Measurements from ENCODE around the gene SCUBE3.

Gene SCUBE3

DNA sequence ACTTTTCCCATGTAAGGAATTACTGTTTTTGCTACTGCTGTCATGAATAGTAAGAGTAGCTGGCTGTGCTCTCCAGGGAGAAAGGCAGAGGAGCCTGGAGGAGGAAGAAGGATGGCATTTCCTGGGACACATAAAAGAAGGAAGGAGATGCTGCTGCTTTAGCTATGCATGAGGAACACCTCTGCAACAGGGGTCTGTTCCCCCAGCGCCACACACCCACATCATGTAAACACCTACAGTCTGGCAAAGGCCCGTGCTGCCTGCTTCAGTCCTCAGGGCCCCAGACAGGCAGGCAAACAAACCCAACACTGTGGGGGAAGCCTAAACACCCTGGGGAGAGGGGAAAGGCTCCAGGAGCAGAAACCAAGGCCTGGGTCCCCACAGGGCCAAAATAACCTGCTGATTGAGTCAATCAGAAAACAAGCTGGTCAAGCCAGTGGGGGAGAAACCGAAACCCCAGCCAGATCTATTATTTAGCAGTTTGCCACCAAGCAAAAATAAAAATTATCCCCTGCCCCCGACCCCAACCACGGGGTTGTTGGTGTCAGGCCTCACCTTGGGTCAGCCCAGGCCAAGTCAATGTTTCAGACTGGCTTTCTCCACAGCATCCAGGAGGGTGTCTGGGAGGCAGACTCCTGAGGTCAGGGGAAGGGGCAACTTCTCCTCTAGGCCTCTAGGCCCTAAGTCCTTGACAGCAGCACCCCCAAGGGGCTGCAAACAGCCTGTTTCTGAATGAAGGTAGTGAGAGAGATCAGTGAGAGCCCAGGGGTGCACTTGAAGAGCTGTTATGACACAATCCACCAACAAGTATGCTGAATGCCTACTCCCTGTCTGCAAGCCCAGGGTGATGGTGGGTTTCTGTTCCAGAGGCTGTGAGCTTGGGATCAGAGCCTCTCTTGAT is 34.6 kb upstream of the SCUBE3 start:
- ChIA-PET CTCF (interaction anchor here (0.6 to 2.3 kb wide), 11 partner anchors 14 to 1363 kb away, joined by 3 to 10 read pairs (median 5); no protein-coding TSS in a partner anchor), POLR2A (no interaction called here)
- no peak for DNase-seq (ENCODE audit: extremely low spot score)
- TF ChIP-seq, protein P1, sequence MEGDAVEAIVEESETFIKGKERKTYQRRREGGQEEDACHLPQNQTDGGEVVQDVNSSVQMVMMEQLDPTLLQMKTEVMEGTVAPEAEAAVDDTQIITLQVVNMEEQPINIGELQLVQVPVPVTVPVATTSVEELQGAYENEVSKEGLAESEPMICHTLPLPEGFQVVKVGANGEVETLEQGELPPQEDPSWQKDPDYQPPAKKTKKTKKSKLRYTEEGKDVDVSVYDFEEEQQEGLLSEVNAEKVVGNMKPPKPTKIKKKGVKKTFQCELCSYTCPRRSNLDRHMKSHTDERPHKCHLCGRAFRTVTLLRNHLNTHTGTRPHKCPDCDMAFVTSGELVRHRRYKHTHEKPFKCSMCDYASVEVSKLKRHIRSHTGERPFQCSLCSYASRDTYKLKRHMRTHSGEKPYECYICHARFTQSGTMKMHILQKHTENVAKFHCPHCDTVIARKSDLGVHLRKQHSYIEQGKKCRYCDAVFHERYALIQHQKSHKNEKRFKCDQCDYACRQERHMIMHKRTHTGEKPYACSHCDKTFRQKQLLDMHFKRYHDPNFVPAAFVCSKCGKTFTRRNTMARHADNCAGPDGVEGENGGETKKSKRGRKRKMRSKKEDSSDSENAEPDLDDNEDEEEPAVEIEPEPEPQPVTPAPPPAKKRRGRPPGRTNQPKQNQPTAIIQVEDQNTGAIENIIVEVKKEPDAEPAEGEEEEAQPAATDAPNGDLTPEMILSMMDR (IDR thresholded peaks at IDR 0.05; ENCODE audit: control extremely low read depth, extremely low read depth, low read depth, missing control alignments), result no peak

DNA sequence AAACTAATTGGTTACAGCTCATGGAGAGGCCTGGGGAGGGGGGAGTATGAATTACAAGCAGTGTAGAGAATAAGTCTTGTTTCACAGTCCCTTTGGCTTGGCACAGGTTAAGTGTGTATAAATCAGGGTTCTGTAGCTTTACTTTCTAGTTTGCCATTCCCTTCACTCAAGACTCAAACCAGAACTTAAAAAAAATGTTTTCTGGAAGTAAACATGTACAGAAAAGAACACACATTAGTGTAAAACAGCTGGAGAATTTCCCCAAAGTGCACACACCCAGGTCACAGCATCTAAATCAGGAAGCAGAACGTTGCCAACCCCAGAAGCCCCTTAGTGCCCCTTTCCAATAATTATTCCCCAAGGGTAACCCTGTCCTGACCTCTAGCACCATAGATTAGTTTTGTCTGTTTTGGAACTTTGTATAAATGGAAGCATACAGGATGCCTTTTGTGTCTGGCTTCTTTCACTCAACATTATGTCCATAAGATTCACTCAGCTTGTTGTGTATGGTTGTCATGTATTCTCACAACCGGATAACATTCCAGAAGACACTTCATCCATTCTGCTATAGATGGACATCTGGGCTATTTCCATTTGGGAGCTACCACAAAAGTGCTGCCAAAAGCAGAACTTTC is 33.7 kb upstream of the SCUBE3 start:
- CTCF ChIA-PET, result interaction anchor here (1.0 to 2.3 kb wide), 10 partner anchors 15 to 193 kb away, joined by 3 to 10 read pairs (median 5); no protein-coding TSS in a partner anchor
- no peak for DNase-seq (ENCODE audit: extremely low spot score)
- TF ChIP-seq, protein P1 (IDR thresholded peaks at IDR 0.05; ENCODE audit: control extremely low read depth, extremely low read depth, low read depth, missing control alignments), result no peak
- POLR2A ChIA-PET, result no interaction called here

DNA sequence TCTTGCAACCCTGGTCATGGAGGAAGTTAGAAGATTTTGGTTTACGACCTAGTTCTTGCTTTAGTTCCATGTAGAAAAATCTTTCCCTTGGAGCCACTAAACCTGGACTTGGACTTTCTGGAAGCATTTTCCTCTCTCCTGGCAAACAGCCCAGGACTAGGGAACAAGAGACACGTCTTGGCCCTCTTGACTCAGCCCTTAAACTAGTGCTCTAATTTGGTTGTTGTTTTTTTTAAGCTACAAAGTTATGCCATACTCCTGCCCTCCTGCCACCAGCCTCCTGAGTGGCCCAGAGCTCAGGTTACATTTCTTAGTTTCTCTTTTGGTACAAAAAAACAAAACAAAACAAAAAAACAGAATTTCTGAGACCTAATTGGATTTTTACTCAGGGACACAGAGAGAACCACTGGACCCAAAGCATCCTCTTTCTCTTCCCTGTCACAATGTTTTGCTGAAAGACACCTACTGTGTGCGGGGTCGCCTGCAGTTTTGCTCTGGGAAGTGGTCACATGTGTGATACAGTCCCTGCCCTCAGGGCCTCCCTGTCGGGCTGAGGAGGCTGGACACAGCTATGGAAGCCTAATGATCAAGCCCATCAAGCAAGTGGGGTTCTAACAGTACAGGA is 32.3 kb upstream of the SCUBE3 start:
- CTCF ChIA-PET, result interaction anchor here (1.3 kb wide), 1 partner anchor 194 kb away, joined by 3 read pairs; no protein-coding TSS in a partner anchor
- no peak for DNase-seq (ENCODE audit: extremely low spot score)
- POLR2A ChIA-PET, result interaction anchor here (0.5 kb wide), 1 partner anchor 377 kb away, joined by 3 read pairs; no protein-coding TSS in a partner anchor
- TF ChIP-seq, protein P1 (IDR thresholded peaks at IDR 0.05; ENCODE audit: control extremely low read depth, extremely low read depth, low read depth, missing control alignments), result no peak

DNA sequence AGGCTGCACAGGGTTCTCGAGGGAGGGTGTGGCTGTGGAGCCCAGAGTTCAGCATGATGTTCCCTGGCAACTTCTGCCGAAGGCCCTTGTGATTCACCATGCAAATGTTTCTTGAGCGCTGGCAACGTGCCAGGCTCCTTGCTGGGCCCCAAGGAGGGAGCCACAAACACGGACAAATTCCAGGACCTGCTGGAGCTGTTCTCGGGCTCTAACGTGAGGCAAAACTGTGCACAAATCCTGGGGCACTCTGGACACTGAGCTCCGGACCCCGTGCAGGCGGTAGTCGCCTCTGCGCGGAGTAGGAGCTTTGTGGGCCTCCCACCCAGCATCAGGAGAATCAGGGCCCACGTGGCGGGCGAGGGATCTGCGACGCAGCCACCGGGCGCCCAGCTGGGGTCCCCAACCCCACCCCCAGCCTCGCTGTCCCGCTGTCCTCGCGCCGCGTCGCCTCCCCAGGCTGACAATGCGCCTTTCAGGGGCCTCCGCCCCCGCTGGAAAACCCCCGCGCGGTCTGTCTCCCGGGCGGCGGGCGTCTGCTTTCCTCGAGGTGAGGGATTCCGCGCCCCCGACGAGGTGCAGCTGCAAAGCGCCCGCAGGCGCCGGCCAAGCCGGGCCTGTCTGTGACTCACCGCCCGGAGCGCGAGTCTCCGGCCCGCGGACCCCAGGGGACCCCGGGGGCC is 31.7 kb upstream of the SCUBE3 start:
- POLR2A ChIA-PET, result no interaction called here
- DNase-seq (ENCODE audit: extremely low spot score), result no peak
- CTCF ChIA-PET, result interaction anchor here (1.3 kb wide), 1 partner anchor 195 kb away, joined by 3 read pairs; no protein-coding TSS in a partner anchor

DNA sequence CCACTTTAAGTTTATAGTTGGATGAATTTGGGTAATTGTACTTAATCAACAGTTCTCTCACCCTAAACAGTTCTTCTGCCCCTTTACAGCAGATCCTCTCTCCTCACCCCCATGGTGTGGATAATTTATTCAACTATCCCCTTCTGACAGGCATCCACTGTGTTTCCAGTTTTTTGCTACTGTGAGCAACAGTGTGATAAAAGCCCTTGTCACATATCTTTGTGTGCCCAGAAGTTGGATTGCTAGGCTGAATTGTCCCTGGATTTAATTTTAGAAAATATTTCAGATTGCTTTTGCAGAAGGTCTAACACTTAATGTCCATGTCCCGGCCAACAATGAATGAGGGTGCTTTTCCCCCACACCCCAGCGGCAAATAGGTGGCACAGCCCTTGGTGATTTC is 30.5 kb upstream of the SCUBE3 start:
- ChIA-PET POLR2A (no interaction called here), CTCF (no interaction called here)
- TF ChIP-seq, protein P1 (IDR thresholded peaks at IDR 0.05; ENCODE audit: control extremely low read depth, extremely low read depth, low read depth, missing control alignments), result no peak
- DNase-seq (ENCODE audit: extremely low spot score), result no peak

More for the DNA sequence above, 31.7 kb upstream of the SCUBE3 start:
- TF ChIP-seq, protein P1 (IDR thresholded peaks at IDR 0.05; ENCODE audit: control extremely low read depth, extremely low read depth, low read depth, missing control alignments), result no peak

DNA sequence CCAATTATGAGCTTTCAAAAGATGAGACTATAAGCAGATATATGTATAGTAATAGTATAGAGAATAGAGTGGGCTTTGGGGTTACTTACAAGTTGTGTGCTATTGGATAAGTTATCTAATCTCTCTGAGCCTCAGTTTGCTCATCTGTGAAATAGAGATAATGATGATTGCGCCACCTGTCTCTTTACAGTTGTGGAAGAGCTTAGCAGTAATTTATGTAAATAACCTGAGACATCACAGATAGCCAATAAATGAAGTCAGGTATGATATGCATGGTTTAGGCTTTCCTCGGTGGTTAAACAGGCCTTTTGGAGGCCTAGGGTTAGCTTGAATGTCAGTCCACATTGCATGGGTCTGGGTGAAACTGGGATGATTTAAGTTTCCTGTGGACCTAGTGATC is 29.8 kb upstream of the SCUBE3 start:
- CTCF ChIA-PET, result interaction anchor here (0.9 to 1.0 kb wide), 2 partner anchors 11 to 21 kb away, joined by 3 read pairs; no protein-coding TSS in a partner anchor
- POLR2A ChIA-PET, result no interaction called here
- TF ChIP-seq, protein P1 (IDR thresholded peaks at IDR 0.05; ENCODE audit: control extremely low read depth, extremely low read depth, low read depth, missing control alignments), result no peak
- no peak for DNase-seq (ENCODE audit: extremely low spot score)

Data from GM10248 (cell line).